ENCODE results near the gene RASA4.
"Not testable (repeated sequence)": the region's sequence is repeated elsewhere in the genome, so short reads cannot be mapped to it uniquely, and the experiment has no call there.

RASA4 gene

DNA sequence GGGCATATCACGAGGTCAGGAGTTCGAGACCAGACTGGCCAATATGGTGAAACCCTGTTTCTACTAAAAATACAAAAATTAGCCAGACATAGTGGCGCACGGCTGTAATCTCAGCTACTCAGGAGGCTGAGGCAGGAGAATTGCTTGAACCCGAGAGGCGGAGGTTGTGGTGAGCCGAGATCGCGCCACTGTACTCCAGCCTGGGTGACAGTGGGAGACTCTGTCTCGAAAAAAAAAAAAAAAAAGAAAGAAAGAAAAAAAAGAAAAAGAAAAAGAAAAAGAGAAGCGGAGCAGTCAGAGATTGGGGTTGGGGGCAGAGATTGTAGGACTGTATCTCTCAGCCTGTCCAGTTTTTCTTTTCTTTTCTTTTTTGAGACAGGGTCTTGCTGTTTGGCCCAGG lies 73.8 kb downstream of the RASA4 start:
- DNase-seq, result not testable (repeated sequence)

- not testable (repeated sequence) for DNase-seq
These were observed 74.5 kb downstream of the RASA4 start for GRCh38 chr7:102542083-102542482.

DNA sequence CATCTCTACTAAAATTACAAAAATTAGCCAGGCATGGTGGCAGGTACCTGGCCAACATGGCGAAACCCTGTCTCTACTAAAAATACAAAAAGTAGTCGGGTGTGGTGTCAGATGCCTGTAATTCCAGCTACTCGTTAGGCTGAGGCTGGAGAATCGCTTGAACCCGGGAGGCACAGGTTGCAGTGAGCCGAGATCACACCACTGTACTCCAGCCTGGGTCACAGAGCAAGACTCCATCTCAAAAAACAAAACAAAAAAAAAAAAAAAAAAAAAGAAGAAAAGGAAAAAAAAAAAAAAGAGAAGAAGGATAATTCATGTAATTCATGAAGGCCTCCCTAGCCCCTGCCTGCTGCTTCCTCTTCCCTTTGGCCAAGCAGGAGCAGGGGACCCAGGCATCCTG lies 76.0 kb downstream of the RASA4 start:
- DNase-seq, result not testable (repeated sequence)

DNA sequence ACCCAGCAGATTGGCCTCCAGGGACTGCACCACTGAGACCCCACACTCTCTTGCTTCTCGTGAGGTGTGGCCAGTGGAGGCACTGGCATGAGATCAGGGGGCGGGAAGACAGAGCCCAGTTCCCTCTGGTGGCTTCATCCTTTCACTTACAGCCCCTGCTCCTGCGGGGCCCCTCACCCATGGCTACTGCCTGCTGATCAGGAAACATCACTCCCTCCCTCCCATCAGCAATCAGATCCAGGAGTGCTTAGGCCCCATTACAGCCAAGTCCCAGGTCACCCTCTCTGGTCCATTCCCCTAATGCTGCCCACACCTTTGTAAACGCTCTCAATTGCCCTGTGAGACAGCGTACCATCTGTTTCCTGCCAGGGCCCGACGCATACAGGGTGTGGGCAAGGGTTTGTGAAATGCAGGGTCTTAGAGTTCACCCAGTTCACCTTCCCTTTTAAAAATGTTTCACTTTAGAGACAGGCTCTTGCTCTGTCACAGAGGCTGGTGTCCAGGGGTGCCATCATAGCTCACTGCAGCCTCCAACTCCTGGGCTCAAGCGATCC lies 81.4 kb downstream of the RASA4 start:
- not testable (repeated sequence) for DNase-seq

- not testable (repeated sequence) for DNase-seq
These were observed 84.4 kb downstream of the RASA4 start for GRCh38 chr7:102532127-102532526.

GRCh38 chr7:102531583-102531982 lies 85.0 kb downstream of the RASA4 start:
- DNase-seq, result not testable (repeated sequence)

- not testable (repeated sequence) for DNase-seq
These were observed 88.4 kb downstream of the RASA4 start for GRCh38 chr7:102527822-102528793.

DNA sequence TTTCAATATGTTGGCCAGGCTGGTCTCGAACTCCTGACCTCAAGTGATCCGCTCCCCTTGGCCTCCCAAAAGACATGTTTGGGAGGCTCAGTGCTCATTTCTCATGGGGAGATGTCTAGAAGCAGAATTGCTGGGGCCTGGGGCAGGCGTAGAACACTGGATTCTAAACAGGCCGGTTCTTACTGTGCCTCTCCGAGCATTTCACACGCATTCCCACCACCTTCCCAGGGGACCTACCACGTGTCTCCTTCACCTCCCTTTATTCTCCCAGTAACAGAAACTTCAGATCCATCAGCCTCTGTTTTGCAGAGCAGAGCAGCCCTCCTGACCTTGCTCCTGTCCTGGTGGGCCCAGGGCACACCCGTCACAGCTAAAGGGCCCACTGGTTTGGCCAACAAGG lies 89.4 kb downstream of the RASA4 start:
- not testable (repeated sequence) for DNase-seq

- DNase-seq, result not testable (repeated sequence)
These were observed 91.8 kb downstream of the RASA4 start for GRCh38 chr7:102524803-102525202.
